Pancreas (tissue), 10 donors: ENCODE measurements around the gene FAM222B. TPM values are rescaled to one million over a fixed set of nuclear protein-coding genes. Genes with fewer than 3 reads are reported as not detected.
A peak's percentile ranks its signal among the peaks of the same experiment; 100 is the strongest.

Experiments used
- ATAC-seq, 4 donors: fragments of 200-7000 bp; cut with Tn5 transposase; one replicate each; pipeline versions ENCODE4 v1.8.0 to v1.9.1; 2020; ENCODE audit warnings: mild to moderate bottlenecking in 4 of 4, moderate library complexity in 4 of 4
- DNase-seq, 6 donors: peaks; one replicate each; pipeline ENCODE4 v3.0.0-alpha.2; 2020
- FAIRE-seq: peaks from 2 replicates; lab custom pipeline; 2012; peaks lifted over from hg19 to GRCh38; lab: Jason Lieb, UNC
- H3K27ac ChIP-seq, 4 donors: fragments of 200-600 bp; sonication (generic); 1 replicate in 3 of 4; 2 replicates in 1 of 4; pipeline versions ENCODE4 v1.5.0 to v1.8.0; 2020
- H3K27me3 ChIP-seq, 4 donors: fragments of 200-600 bp; one replicate each; pipeline ENCODE4 v1.8.0; 2021
- H3K36me3 ChIP-seq, 3 donors: fragments of 200-600 bp; sonication (generic) in 1 of 3; one replicate each; pipeline versions ENCODE4 v1.5.0 to v1.8.0; 2020 to 2021
- H3K4me1 ChIP-seq, 3 donors: fragments of 200-600 bp; one replicate each; pipeline ENCODE4 v1.8.0; 2021
- H3K4me3 ChIP-seq, 4 donors: fragments of 200-600 bp; sonication (generic) in 2 of 4; one replicate each; pipeline versions ENCODE4 v1.5.0 to v1.8.0; 2020 to 2021
- H3K9me3 ChIP-seq, 4 donors: fragments of 200-600 bp; one replicate each; pipeline ENCODE4 v1.8.0; 2021
- WGBS, 2 donors: extraction: QIAGEN DNeasy Blood & Tissue Kit; methylation state at CpG; one replicate each; pipeline ENCODE4 v1.1.7; 2013; 5-methylcytosine and 5-hydroxymethylcytosine counted together
- intact Hi-C, 3 donors: fragments of 100-400 bp; cut with DNase I; formaldehyde crosslinking; loops; one replicate each; pipeline versions ENCODE4 v1.11.1 to v1.14.2; 2022
- polyA plus RNA-seq, 2 donors: library from polyadenylated mRNA; stranded (reverse); fragments of 200-250 nt; gene quantifications; one replicate each; pipeline ENCODE4 v1.2.3, GENCODE V29; 2013
- total RNA-seq, 6 donors: library from RNA; stranded (reverse); fragmentation: NEBNext Ultra II Directional in 4 of 6; extraction: Animal tissue kit (Norgen Biotek cat#: 25700) in 4 of 6; gene quantifications; one replicate each; pipeline versions ENCODE4 v1.2.1 to v1.2.4, GENCODE V29; 2021 to 2023
- TF ChIP-seq, protein P1 (sequence below), 4 donors: fragments of 200-600 bp; sonication (generic) in 3 of 4; IDR thresholded peaks; one replicate each; pipeline versions ENCODE4 v1.5.0 to v1.8.0; 2021; ENCODE audit warnings: antibody characterized with exemption in 4 of 4
- donor health status: healthy with polysubstance abuse.
- donor health status: DM: no; HTN: no; CAD: no; lungs with moderate emphysema.
- donor health status: DM: no; HTN: no; CAD: no.
- donor health status: control.
- donor health status: control.
- donor health status: Bipolar disorder and iron deficiency.
- donor health status: DM: yes; HTN: yes; CAD: no.
- donor health status: DM: no; HTN: no; CAD: no.
- donor health status: DM: no; HTN: no; CAD: no.
- donor health status: DM: yes; HTN: yes; CAD: no.

Gene FAM222B
- total and polyA plus RNA-seq, 8 donors = 5.5 to 15.6 (median 8.1) TPM

DNA sequence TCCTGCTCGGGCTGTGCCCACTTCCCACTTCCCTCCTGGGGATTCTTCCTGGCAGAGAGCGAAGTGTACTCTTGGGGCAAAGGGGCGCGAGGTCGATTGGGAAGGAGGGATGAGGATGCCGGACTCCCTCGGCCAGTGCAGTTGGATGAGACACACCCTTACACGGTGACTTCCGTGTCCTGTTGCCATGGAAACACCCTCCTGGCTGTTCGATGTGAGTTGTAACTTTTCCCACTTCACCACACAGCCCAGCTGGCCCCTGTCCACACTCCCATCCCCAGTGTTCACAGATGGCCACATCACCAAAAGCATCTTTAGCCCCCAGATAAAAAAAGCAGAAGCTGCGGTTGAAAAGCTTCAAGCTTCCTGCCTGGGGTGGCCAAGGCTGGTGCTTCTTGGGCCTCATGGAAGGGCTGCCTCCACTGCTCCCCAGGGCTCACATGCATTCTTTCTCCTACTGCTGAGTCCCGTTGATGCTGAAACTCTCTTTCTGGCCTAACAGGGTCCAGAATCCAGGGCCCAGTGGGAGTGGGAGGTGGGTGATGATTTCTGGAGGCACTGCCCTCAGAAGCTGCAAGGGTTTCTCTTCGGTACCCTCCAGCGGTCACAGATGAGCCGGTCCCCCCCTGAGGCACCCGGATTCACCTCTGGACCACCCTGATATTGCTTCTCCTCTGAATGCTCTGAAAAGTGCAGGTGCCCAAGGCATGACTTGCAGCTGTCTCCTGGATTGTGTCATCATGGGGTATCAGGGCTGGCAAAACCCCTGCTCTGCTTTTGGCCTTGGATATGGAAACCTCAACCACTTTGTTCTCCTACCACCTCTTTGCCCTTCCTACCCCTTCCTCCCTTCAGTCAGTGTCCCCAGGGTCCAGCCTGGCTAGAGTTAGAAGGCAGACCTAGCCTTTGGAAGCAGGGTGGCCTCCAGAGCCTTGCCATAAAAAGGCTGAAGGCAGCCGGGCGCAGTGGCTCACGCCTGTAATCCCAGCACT is 100.9 kb downstream of the FAM222B start:
- DNase-seq = peak in 3 of 6 donors; percentile 19 to 42 (median 34)
- intact Hi-C loops = no loop called here
- peaks cover 8 to 14% (median 9%) of the 10 kb centered on the region in 3 donors for H3K4me1 ChIP-seq
- no peak for ATAC-seq
- no peaks in the 10 kb centered on the region for H3K27me3 ChIP-seq
- no peaks in the 10 kb centered on the region for H3K9me3 ChIP-seq
- H3K27ac ChIP-seq = no peak overlapping the region
- TF ChIP-seq, protein P1, sequence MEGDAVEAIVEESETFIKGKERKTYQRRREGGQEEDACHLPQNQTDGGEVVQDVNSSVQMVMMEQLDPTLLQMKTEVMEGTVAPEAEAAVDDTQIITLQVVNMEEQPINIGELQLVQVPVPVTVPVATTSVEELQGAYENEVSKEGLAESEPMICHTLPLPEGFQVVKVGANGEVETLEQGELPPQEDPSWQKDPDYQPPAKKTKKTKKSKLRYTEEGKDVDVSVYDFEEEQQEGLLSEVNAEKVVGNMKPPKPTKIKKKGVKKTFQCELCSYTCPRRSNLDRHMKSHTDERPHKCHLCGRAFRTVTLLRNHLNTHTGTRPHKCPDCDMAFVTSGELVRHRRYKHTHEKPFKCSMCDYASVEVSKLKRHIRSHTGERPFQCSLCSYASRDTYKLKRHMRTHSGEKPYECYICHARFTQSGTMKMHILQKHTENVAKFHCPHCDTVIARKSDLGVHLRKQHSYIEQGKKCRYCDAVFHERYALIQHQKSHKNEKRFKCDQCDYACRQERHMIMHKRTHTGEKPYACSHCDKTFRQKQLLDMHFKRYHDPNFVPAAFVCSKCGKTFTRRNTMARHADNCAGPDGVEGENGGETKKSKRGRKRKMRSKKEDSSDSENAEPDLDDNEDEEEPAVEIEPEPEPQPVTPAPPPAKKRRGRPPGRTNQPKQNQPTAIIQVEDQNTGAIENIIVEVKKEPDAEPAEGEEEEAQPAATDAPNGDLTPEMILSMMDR (IDR thresholded peaks at IDR 0.05) = no peak
- WGBS, 2 donors = 80 to 87% methylated on average over 19 of the region's 19 CpGs
- H3K36me3 ChIP-seq = no peaks in the 10 kb centered on the region
- H3K4me3 ChIP-seq = no peak overlapping the region
- no peak for FAIRE-seq

DNA sequence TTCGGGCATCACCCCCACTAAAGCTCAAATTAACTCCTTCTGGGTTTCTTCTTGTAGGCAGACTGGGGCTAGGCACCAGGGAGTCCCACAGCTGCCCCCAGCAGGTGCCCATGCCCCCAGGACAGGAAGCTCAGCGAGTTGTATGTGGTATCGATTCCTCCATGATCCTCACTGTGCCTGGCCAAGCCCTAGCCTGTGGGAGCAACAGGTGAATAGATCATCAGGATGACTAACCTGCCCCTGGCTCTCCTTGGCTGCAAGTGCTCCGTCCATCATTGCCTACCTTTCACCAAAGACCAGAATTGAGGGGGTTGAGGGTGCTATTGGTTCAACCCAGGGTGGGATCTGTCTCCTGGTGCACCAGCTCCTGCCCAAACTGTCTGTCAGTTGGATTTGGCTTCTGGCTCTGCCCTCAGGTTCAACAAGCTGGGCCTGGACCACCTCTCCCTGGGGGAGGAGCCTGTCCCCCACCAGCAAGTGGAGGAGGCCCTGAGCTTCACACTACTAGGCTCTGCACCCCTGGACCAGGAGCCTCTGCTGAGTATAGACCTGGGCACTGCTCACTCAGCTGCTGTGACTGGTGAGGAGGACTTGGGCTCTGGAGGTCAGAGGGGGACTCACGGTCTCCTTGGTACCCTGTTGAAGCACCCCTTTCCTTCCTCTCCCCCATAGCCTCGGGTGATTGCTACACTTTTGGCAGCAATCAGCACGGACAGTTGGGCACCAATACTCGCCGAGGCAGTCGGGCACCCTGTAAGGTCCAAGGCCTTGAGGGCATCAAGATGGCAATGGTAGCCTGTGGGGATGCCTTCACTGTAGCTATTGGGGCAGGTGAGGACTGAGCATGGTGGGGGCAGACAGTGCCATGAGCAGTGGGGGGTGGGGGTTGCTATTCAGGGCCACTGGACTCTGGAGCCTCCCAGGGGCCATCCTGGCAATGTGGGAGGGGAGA is 101.9 kb downstream of the FAM222B start:
- peak in 3 of 6 donors; percentile 24 to 39 (median 38) for DNase-seq
- intact Hi-C loops = no loop called here
- no peak overlapping the region for H3K27ac ChIP-seq
- no peak for ATAC-seq
- peaks cover 0 to 4% (median under 1%) of the 10 kb centered on the region in 3 donors for H3K4me1 ChIP-seq
- no peak for FAIRE-seq
- H3K4me3 ChIP-seq = no peak overlapping the region
- H3K9me3 ChIP-seq = no peaks in the 10 kb centered on the region
- TF ChIP-seq, protein P1 (IDR thresholded peaks at IDR 0.05) = no peak
- no peaks in the 10 kb centered on the region for H3K36me3 ChIP-seq
- WGBS, 2 donors = 81 to 85% methylated on average over 10 of the region's 10 CpGs
- no peaks in the 10 kb centered on the region for H3K27me3 ChIP-seq

DNA sequence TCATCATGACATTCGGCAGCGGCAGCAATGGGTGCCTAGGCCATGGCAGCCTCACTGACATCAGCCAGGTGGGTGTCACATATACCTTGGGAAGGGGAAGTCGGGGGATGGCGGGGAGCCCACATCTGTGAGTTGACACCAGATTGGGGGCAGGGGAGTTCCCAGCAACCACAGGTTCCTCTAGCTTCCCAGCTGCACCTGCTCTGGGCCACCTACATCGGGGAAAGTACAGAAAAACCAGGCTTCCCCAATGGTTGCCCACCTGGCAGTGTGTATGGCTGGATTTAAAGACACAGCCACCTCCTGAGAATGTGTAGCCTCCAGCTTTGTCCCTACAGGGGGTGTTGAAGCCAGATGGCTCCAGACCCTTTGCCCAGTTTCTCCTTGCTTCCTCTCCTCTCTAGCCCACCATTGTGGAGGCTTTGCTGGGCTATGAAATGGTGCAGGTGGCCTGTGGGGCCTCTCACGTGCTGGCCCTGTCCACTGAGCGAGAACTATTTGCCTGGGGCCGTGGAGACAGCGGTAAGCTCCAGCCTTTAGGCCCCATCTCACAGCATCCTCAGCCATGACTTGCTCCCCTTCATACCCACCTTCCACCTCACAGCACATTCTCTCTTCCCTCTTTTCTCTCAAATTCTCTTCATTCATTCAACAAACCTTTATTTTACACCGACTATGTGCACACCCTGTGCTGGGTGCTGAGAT is 103.8 kb downstream of the FAM222B start:
- intact Hi-C loops = no loop called here
- H3K36me3 ChIP-seq = no peaks in the 10 kb centered on the region
- H3K9me3 ChIP-seq = no peaks in the 10 kb centered on the region
- peaks cover 0 to 3% (median 0%) of the 10 kb centered on the region in 3 donors for H3K4me1 ChIP-seq
- ATAC-seq (no peak), DNase-seq (peak in 1 of 6 donors; percentile 36), FAIRE-seq (no peak)
- H3K27ac ChIP-seq = no peak overlapping the region
- no peaks in the 10 kb centered on the region for H3K27me3 ChIP-seq
- no peak overlapping the region for H3K4me3 ChIP-seq
- 91 to 94% methylated on average over 10 of the region's 10 CpGs for WGBS, 2 donors
- TF ChIP-seq, protein P1 (IDR thresholded peaks at IDR 0.05) = no peak

DNA sequence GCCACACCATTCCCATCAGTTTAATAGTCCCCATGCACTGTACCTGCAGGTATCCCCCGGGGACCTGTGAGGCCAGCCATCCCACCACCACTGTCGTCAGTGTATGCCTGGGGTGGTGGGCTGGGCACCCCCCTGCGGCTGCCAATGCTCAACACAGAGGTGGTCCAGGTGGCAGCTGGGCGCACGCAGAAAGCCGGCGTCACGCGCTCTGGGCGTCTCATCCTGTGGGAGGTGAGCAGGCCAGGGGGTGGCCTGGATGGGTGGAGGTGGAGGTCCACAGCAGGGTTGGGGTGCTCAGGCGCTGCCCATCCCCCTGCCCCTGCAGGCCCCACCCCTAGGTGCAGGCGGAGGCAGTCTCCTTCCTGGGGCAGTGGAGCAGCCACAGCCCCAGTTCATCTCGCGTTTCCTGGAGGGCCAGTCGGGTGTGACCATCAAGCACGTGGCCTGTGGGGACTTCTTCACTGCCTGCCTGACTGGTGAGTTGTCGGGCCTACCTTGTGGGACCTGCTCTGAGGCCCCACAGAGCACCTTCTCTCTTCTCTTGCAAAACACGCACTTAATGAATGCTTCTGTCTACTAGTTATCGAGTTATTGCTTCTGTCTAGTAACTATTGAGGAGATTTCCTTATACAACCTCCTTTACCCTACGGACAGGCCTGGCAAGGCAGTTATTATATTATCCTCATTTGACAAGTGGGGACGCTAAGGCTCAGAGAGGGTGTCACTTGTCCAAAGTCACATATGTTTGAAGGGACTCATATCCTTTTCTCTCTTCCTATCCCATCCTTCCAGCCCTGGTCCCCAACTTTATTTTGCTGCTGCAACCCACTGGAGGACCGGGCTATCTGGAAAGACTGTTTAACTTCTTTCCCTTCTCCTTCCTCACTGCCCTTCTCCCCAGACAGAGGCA is 104.6 kb downstream of the FAM222B start:
- peaks cover 0 to 3% (median 0%) of the 10 kb centered on the region in 3 donors for H3K4me1 ChIP-seq
- no peaks in the 10 kb centered on the region for H3K9me3 ChIP-seq
- no peaks in the 10 kb centered on the region for H3K27me3 ChIP-seq
- no peaks in the 10 kb centered on the region for H3K36me3 ChIP-seq
- no peak overlapping the region for H3K27ac ChIP-seq
- no peak for ATAC-seq
- FAIRE-seq = no peak
- no peak overlapping the region for H3K4me3 ChIP-seq
- intact Hi-C loops = no loop called here
- TF ChIP-seq, protein P1 (IDR thresholded peaks at IDR 0.05) = no peak
- peak in 2 of 6 donors; percentile 20 to 63 for DNase-seq
- 87 to 91% methylated on average over 21 to 22 of the region's 22 CpGs for WGBS, 2 donors
